Fibroblast of the aortic adventitia (primary cell): ENCODE results near the gene MBIP. TPM values are rescaled to one million over a fixed set of nuclear protein-coding genes. Genes with fewer than 3 reads are reported as not detected.

Experiments
- DNase-seq: peaks from one replicate; pipeline ENCODE4 v3.0.0-alpha.2; 2010; ENCODE audit warnings: low read depth
- H3K4me3 ChIP-seq: 2 replicates; pipeline ENCODE4 v1.5.1; 2011; ENCODE audit warnings: low read depth, mild to moderate bottlenecking, control low read depth, low read length, moderate library complexity
- total RNA-seq: library from RNA; depleted of rRNA; stranded (reverse); fragments of >200 nt; gene quantifications from 2 replicates; pipeline ENCODE4 v1.2.3, GENCODE V29; 2012; ENCODE audit warnings: low replicate concordance
- TF ChIP-seq, protein P1 (sequence below): IDR thresholded peaks from 2 replicates; pipeline ENCODE4 v1.5.1; 2011; ENCODE audit warnings: mild to moderate bottlenecking, low read length, control low read depth, inconsistent platforms; ENCODE audit not compliant: insufficient read depth

The MBIP gene
- total RNA-seq, 1 donor = 18.2 TPM

DNA sequence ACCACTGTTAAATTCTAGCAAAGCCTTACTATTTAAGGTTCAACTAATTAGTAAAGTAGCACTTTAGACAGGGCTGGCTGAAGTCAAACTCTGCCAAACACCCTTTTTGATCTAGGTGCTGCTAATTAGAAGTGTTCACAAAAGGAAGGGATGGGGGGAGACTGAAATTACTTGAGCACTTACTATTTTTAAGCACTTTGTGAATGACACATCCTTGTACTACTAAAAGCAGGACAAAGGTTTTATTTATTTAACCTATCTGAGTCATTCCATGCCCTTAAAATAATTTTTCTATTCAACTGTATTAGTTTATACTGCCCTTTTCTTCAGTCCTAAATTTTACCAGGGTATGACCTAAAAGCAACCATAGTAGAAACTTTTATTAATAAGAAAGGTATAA, 20.1 kb downstream of the MBIP start:
- H3K4me3 ChIP-seq = no peak overlapping the region
- TF ChIP-seq, protein P1, sequence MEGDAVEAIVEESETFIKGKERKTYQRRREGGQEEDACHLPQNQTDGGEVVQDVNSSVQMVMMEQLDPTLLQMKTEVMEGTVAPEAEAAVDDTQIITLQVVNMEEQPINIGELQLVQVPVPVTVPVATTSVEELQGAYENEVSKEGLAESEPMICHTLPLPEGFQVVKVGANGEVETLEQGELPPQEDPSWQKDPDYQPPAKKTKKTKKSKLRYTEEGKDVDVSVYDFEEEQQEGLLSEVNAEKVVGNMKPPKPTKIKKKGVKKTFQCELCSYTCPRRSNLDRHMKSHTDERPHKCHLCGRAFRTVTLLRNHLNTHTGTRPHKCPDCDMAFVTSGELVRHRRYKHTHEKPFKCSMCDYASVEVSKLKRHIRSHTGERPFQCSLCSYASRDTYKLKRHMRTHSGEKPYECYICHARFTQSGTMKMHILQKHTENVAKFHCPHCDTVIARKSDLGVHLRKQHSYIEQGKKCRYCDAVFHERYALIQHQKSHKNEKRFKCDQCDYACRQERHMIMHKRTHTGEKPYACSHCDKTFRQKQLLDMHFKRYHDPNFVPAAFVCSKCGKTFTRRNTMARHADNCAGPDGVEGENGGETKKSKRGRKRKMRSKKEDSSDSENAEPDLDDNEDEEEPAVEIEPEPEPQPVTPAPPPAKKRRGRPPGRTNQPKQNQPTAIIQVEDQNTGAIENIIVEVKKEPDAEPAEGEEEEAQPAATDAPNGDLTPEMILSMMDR = no peak
- DNase-seq = no peak

DNA sequence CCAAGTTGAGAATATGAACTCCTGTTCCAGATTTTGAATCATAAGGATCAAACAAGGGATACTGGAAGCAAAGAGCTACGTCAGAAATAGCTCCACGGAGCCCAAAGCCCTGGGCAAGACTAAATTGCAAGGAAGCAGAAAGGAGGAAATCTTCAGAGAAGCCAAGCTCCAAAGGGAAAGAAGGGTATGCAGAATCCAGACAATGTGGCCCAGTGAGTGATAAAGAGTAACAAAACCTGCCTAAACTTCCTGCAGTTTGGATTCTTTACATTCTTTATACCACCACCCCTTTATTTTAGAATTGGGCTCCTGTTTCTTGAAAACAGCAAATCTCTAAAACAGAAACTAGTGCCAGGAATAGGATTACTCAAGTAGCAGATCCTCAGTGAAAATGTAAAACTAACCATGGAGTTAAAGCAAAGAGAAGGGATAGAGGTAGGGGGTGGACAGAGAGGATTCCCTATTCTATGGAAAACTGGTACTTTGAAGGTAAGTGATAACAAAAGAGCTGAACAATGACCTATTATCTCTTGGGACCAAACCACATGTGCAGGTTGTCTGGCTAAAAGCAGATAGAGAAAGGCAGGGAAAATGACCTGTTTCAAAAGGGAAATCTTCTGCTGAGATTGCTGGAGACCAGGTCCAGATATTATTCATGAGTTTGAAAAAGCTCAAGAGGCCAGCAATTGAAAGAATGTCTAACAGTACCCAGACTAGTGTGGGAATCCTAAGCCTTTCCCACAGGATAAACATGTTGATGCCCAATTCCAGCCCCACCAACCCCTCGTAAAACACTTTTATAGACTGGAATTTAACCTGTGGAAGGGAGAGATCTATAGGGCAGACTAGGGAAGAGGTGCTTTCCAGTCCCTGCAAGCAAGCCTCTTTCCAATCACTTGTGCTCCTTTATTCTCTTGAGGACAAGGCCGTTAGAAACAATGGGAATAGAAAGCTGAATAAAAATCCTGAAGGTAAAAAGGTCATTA, 24.5 kb downstream of the MBIP start:
- H3K4me3 ChIP-seq = no peak overlapping the region
- peak; percentile 4 for DNase-seq
- TF ChIP-seq, protein P1 = no peak

DNA sequence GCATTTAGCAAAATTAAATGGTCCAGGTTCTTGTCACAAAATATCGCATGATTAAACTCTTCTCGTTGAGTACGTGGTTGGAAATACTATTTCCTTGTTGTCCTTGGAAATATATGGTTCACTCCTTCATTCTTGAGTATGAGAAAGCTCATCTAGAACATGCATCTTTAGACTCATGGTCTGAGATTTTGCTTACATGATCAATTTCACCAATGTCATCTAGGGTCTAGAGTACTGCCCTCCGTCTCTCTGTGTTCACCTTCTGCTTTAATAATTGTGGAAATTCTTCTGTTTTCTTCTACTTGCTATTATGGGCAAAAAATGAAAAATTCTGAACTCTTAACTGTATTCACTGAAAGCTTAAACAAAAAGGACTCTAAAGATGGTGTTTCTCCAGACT, 25.9 kb downstream of the MBIP start:
- TF ChIP-seq, protein P1 = no peak
- H3K4me3 ChIP-seq = no peak overlapping the region
- DNase-seq = no peak

DNA sequence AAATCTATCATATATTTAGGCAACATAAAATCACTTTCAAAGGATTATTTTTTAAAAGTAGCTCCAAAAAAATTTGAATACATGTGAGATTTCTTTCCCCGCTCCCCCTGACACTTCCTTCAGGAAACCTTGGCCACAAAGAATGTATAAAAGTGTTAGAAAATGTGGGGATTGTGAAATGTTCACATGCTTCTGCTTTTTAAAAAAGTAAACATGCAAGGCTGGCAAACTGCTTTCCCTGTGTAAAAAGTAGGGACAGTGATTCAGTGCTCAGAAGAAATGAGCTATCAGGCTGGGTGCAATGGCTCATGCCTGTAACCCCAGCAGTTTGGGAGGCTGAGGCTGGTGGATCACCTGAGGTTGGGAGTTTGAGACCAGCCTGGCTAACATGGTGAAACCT, 26.6 kb downstream of the MBIP start:
- peak; percentile 49 for DNase-seq
- no peak overlapping the region for H3K4me3 ChIP-seq
- TF ChIP-seq, protein P1 = no peak

DNA sequence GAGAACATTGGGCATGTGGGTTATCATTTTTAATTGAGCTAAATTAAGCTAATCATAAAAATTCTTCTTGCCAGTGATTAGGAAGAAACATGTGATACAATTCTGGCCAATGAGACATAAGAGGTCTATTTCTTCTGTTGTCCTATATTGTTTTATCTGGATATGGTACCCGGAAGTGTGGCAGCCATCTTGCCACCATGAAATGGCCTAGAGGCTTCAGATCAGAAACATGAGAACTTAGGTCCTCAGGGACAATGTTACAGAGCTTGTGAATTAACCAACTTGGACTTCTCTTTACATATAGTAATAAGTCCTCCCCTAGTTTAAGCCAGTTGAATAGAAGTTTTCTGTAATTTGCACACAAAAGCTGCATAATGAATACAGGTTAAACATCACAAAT, 30.5 kb downstream of the MBIP start:
- TF ChIP-seq, protein P1 = no peak
- no peak for DNase-seq
- H3K4me3 ChIP-seq = no peak overlapping the region

DNA sequence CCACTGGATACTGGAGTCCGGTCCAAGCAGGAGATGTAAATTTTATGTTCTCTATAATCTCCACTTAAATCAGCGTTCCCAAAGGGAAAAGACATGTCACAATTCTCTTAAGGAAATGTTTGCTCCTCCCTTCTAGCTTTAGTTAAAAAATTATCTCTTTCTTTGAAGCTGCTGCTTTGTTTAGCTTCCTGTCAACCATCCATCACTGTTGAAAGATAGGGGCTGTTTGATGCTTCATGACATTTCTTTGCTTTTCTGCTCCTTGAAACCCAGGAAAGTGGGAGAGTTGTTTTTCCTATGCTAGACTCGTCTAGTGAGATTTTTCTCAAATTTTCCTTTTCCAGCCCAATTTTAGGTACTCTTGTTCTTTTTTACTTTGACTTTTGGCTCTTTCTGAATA, 31.9 kb downstream of the MBIP start:
- TF ChIP-seq, protein P1 = no peak
- DNase-seq = no peak

More for the DNA sequence above, 31.9 kb downstream of the MBIP start:
- no peak overlapping the region for H3K4me3 ChIP-seq
